T-helper 1 cell treated with Interleukin-12 subunit alpha and Interleukin-12 subunit beta and Interleukin-4 antibody, amounts not matched to agents 30 μg/mL and 1 μg/mL, for 36 hours (primary cell): ENCODE data around the gene ABCG1.
A peak's percentile ranks its signal among the peaks of the same experiment; 100 is the strongest.

ENCODE experiments used
- H3K27ac Mint-ChIP-seq: one replicate; pipeline ENCODE4 v1.8.0; 2021; ENCODE audit warnings: mild to moderate bottlenecking, mixed read lengths
- H3K27me3 Mint-ChIP-seq: one replicate; pipeline ENCODE4 v1.8.0; 2021; ENCODE audit warnings: low read depth, mixed read lengths
- H3K36me3 Mint-ChIP-seq: one replicate; pipeline ENCODE4 v1.8.0; 2021; ENCODE audit warnings: low read depth, mixed read lengths
- H3K4me1 Mint-ChIP-seq: one replicate; pipeline ENCODE4 v1.8.0; 2021; ENCODE audit warnings: low read depth, mixed read lengths
- H3K4me3 Mint-ChIP-seq: one replicate; pipeline ENCODE4 v1.8.0; 2021; ENCODE audit warnings: mild to moderate bottlenecking, moderate library complexity, mixed read lengths
- H3K9me3 Mint-ChIP-seq: one replicate; pipeline ENCODE4 v1.8.0; 2021; ENCODE audit warnings: mixed read lengths

The ABCG1 gene

DNA sequence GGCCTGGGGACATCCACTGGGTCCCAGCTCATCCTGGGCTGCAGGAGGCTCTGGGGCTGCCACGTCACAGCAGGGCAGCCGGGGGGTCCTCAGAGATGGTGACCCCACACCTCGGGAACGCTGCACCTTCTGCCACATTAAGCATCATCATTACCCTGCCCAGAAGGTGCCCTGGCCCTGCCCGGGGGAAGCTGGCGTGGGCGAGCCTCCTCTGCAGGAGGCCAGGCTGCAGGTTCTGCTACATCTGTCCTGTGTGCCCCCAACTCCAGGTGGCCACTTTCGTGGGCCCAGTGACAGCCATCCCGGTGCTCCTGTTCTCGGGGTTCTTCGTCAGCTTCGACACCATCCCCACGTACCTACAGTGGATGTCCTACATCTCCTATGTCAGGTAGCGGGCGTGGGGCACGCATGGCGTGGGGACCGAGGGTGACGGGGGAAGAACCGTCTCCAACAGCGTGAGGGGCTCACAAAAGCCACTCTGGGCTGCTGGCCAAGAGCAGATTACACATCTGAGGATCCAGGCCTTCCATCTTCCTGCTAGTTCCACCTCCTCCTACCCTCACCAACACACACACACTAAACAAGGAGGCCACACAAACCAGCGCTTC lies 75.4 kb downstream of the ABCG1 start:
- no peak overlapping the region for H3K27ac Mint-ChIP-seq
- H3K4me3 Mint-ChIP-seq, result no peak overlapping the region
- H3K9me3 Mint-ChIP-seq, result no peaks in the 10 kb centered on the region
- peaks cover 4% of the 10 kb centered on the region for H3K4me1 Mint-ChIP-seq
- no peaks in the 10 kb centered on the region for H3K27me3 Mint-ChIP-seq
- peaks cover 14% of the 10 kb centered on the region for H3K36me3 Mint-ChIP-seq

DNA sequence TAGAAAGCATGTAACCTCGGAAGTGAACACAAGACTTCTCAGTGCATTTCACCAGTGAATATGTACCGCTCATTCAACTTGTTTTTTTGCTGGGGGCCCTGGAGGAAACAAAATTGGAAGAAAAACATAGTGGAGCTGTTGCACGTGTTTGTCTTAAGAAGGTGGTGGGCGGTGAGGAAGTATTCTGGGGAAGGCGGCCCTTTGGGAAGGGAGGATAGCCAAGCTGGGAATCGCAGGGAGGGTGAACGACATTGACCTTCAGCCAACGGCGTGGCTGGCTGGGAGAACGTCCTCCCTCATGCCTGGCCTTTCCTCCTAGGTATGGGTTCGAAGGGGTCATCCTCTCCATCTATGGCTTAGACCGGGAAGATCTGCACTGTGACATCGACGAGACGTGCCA lies 76.9 kb downstream of the ABCG1 start:
- Mint-ChIP-seq H3K4me1 (peaks cover 5% of the 10 kb centered on the region), H3K9me3 (no peaks in the 10 kb centered on the region), H3K27ac (no peak overlapping the region), H3K4me3 (no peak overlapping the region), H3K27me3 (no peaks in the 10 kb centered on the region), H3K36me3 (peaks cover 14% of the 10 kb centered on the region)

DNA sequence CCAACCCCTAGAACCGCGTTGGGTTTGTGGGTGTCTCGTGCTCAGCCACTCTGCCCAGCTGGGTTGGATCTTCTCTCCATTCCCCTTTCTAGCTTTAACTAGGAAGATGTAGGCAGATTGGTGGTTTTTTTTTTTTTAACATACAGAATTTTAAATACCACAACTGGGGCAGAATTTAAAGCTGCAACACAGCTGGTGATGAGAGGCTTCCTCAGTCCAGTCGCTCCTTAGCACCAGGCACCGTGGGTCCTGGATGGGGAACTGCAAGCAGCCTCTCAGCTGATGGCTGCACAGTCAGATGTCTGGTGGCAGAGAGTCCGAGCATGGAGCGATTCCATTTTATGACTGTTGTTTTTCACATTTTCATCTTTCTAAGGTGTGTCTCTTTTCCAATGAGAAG lies 77.6 kb downstream of the ABCG1 start:
- Mint-ChIP-seq H3K9me3 (no peaks in the 10 kb centered on the region), H3K4me1 (peaks cover 5% of the 10 kb centered on the region), H3K27me3 (no peaks in the 10 kb centered on the region), H3K36me3 (peaks cover 14% of the 10 kb centered on the region), H3K27ac (no peak overlapping the region), H3K4me3 (no peak overlapping the region)

DNA sequence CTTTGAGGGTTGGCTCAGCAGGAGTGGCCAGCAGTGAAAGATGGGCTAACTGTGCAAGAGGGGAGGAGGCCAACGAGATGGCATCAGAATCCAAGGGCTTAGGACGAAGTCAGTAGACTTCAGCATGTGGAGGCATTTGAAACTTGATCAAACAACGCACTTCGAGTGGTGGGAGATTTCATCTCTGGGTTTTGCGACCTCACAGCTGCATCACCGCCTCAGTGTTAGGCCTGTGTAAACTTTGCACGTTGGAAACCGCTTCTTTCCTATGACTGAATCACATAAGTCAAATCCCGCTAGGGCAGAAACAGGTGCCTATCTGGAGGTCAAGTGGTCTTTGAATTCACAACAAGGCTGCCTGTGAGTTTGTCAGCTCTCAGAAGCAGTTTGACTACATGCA lies 78.4 kb downstream of the ABCG1 start:
- Mint-ChIP-seq H3K27me3 (no peaks in the 10 kb centered on the region), H3K4me1 (peaks cover 5% of the 10 kb centered on the region), H3K36me3 (peaks cover 14% of the 10 kb centered on the region), H3K27ac (no peak overlapping the region), H3K9me3 (no peaks in the 10 kb centered on the region), H3K4me3 (no peak overlapping the region)

DNA sequence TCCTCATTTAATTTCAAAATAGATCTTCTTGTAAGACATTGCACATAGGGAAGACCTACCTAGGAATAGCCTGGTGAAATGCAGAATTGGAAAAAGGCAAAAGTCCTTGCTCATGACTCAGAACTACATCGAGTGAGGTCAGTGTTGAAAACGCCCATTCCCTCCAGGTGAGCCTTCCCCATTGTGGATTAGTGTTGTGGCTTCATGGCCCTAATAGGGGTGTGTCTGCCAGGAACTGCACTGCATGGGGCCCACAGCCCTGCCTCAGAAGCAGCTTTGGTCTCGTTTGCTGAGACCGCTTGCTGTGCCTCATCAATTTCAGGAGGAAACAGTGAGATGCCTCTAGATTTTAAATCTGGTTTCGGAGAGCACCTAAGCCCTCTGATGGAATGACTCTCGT lies 79.3 kb downstream of the ABCG1 start:
- Mint-ChIP-seq H3K4me3 (no peak overlapping the region), H3K27ac (no peak overlapping the region), H3K36me3 (peaks cover 14% of the 10 kb centered on the region), H3K4me1 (peaks cover 5% of the 10 kb centered on the region), H3K9me3 (no peaks in the 10 kb centered on the region), H3K27me3 (no peaks in the 10 kb centered on the region)

DNA sequence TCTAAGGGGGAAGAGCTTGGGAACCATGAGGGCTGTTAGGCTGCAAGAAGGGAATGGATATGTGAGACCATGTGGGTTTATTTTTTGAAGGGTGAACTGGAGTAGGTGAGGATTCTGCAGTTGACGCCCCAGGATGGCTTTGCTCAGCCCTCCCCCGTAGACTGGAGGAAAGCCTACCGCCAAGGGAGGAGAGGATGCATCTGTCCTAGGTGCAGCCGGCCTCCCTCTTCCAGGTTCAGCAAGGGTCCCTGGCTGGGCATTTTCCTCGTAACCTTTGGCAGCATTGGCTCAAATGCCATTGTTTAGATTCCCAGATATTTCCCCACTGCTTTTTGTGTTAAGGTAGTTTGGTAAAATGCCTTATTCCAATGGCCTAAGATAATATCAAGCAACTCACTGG lies 79.7 kb downstream of the ABCG1 start:
- H3K9me3 Mint-ChIP-seq, result no peaks in the 10 kb centered on the region
- peaks cover 14% of the 10 kb centered on the region for H3K36me3 Mint-ChIP-seq
- H3K27ac Mint-ChIP-seq, result no peak overlapping the region
- no peaks in the 10 kb centered on the region for H3K27me3 Mint-ChIP-seq
- H3K4me1 Mint-ChIP-seq, result peaks cover 5% of the 10 kb centered on the region
- H3K4me3 Mint-ChIP-seq, result no peak overlapping the region

DNA sequence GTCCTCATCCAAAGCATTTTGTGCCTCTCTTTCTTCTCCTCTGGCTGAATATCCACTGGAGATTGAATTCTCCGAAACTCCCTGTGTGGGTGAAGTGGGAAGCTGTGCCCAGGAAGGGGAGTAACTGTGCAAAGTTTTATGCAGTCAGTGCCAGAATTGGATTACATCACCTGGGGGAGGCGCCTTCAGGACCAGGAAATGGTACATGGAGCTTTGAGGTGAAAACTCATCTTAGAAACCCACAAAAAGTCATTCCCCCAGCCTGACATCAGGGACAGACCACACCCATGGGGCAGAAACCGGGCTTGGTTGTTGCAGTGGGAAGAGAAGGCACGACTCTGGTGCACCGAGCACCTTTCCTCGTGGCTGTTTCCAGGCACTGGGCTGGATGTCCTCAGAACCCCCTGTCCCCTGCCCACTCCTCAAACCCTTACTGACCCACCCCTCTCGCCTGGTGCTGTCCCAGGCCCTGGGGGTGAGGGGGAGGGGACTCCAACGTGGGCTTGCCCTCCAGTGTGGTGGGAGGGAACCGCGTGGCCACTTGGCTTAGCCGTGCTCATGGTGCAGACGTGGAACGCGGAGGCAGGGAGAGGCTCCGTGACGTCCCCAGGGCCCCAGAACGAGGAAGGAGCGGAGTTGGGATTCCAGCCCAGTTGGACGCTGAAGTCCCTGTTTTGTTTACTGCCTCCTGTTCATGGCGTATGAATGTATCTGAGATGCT lies 80.5 kb downstream of the ABCG1 start:
- Mint-ChIP-seq H3K27ac (peak overlapping the region; percentile 20), H3K27me3 (no peaks in the 10 kb centered on the region), H3K9me3 (no peaks in the 10 kb centered on the region), H3K36me3 (peaks cover 14% of the 10 kb centered on the region), H3K4me3 (no peak overlapping the region), H3K4me1 (peaks cover 5% of the 10 kb centered on the region)

DNA sequence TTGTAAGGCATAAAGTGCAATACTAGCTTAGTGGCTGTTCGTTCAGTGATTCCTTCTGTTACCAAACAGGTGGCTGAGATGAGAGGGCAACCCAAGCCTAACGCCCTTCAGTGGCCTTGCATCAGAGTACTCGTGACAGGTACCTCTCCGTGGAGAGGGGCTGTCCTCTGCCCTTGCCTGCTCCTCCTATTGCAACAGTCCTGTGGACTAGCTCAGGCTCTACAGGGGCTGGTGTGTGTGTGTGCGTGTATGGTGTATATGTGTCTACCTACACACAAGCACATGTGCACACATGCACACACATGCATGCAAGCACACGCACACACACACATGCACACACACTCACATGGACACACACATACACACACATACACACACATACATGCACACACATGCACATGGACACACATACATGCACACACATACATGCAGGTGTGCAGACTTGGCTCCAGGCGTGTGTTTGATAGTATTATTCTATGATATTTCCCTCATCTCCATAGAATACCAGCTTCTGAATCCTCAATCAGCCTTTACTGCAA lies 81.2 kb downstream of the ABCG1 start:
- H3K27me3 Mint-ChIP-seq, result no peaks in the 10 kb centered on the region
- peaks cover 10% of the 10 kb centered on the region for H3K36me3 Mint-ChIP-seq
- no peak overlapping the region for H3K27ac Mint-ChIP-seq
- no peaks in the 10 kb centered on the region for H3K9me3 Mint-ChIP-seq
- no peak overlapping the region for H3K4me3 Mint-ChIP-seq
- peaks cover 5% of the 10 kb centered on the region for H3K4me1 Mint-ChIP-seq

DNA sequence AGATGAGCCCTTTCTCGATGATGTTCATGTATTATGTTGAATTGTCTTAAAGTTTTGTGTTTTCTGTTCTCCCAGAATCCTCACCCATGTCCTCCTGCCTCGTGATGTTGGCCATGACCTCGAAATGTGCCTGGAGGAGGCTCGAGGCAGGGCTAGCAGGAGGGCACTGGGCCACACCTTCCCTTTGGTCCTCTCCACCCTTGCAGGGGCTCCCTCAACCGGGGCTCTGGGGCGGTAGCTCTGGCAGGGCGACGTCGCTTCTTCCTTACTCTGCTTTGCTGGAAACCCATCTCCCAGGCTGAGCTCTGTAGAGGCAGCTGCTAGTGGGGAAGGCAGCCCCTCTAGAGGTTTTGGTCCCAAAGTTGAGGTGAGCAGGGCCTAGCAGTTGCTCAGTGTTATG lies 82.0 kb downstream of the ABCG1 start:
- Mint-ChIP-seq H3K27me3 (no peaks in the 10 kb centered on the region), H3K4me1 (peaks cover 5% of the 10 kb centered on the region), H3K4me3 (no peak overlapping the region), H3K36me3 (peaks cover 4% of the 10 kb centered on the region), H3K27ac (no peak overlapping the region), H3K9me3 (no peaks in the 10 kb centered on the region)

DNA sequence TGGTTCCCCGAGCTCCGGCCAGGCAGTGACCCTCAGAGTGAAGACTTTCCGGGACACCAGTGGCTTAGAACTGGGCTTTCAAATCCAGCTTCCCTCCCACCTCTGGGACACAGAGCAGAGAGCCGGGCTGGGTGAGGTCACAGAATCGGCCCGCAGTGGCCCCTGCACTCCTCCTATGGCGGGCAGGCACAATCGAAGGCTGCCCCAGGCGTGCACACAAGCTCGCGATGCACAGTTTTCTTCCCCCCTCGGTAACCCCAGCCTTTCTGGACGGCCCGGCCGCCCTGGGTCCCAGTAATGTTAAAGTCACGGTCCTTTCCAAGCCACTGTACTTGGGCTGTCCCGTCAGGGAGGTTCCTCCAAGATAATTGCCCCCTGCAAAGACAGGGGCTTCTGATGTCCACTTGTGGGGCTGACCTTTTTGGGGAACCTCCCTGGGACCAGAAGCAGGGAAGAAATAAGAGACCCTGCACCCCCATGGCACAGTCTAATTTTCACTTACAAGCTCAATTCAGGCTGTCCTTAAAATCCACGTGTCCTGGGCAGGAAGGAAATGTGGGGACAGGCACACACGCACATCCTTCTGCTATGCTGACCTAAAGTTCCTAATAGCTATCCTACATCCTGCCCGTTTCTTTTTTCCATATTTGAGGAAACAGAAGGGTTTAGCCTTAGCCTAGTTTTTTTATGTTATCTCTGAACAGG lies 82.6 kb downstream of the ABCG1 start:
- no peaks in the 10 kb centered on the region for H3K9me3 Mint-ChIP-seq
- H3K27ac Mint-ChIP-seq, result no peak overlapping the region
- H3K4me1 Mint-ChIP-seq, result peaks cover 6% of the 10 kb centered on the region
- peaks cover 2% of the 10 kb centered on the region for H3K27me3 Mint-ChIP-seq
- peaks cover 4% of the 10 kb centered on the region for H3K36me3 Mint-ChIP-seq
- no peak overlapping the region for H3K4me3 Mint-ChIP-seq

DNA sequence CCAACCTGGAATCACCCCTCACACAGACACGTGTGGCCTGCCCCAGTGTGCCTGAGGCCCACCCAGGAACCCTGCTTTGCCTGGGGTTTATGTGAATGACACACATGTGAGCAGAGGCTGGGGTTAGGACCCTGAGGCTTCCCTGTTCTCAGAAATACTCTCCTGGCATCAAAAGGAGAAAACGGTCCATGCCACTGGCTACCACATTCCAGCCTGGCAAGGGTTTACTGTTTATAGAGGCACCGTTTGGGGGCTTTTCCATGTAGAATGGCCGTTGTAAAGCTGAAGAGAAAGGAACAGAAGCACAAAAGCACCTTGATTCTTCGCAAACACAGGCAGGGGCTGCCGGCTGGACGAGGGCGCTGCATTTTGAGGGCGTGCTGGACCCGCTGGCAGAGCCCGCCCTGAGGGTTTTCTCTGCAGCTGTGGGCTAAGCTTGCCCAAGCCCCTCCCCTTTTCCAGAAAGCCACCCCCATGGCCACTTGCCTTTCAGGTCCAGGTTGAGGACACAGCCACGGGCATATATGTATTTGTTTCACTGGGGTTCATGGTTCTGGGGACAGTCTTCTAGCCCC lies 83.2 kb downstream of the ABCG1 start:
- H3K27ac Mint-ChIP-seq, result no peak overlapping the region
- no peaks in the 10 kb centered on the region for H3K9me3 Mint-ChIP-seq
- H3K27me3 Mint-ChIP-seq, result peaks cover 7% of the 10 kb centered on the region
- H3K4me3 Mint-ChIP-seq, result no peak overlapping the region
- H3K36me3 Mint-ChIP-seq, result peaks cover 3% of the 10 kb centered on the region
- H3K4me1 Mint-ChIP-seq, result peaks cover 7% of the 10 kb centered on the region

DNA sequence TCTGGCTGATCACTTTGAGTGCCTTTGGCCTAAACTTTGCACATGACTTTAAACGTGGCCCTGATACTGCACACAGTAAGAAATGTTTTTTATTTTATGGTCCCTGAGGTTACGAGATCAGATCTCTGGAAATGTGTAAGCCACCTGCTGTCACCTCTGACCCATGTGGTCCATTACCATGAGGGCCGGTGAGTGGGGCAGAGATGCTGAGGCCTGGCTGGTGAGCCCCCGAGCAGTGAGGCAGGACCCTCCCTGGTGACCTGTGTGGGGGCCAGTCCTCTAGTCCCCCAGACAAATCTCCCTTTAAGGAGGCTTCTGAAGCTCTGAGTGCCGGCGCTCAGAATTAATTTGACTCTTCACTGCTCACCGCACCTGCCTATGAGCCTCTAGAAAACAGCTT lies 83.9 kb downstream of the ABCG1 start:
- Mint-ChIP-seq H3K9me3 (no peaks in the 10 kb centered on the region), H3K27ac (no peak overlapping the region), H3K4me1 (peaks cover 7% of the 10 kb centered on the region), H3K4me3 (no peak overlapping the region), H3K36me3 (peaks cover under 1% of the 10 kb centered on the region), H3K27me3 (peaks cover 7% of the 10 kb centered on the region)

DNA sequence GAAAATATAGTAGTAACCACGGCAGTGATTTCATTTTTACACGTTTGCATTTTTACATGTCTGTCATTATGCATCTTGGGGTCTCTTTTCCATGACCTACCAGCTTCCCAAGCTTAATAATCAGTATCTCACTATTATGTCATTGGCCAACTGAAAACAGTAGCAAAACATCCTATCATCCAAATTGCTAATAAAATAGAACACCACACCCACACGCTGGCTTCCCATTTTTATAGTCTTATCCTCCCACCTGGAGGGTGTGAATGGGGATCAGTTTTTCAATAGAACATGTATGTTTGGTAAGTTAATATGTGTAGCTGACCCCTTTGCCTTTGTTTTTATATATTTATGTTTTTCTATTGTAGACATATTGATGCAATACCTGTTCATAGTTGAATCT lies 84.5 kb downstream of the ABCG1 start:
- no peaks in the 10 kb centered on the region for H3K9me3 Mint-ChIP-seq
- no peak overlapping the region for H3K4me3 Mint-ChIP-seq
- peaks cover 7% of the 10 kb centered on the region for H3K27me3 Mint-ChIP-seq
- peaks cover 7% of the 10 kb centered on the region for H3K4me1 Mint-ChIP-seq
- H3K36me3 Mint-ChIP-seq, result no peaks in the 10 kb centered on the region
- no peak overlapping the region for H3K27ac Mint-ChIP-seq

DNA sequence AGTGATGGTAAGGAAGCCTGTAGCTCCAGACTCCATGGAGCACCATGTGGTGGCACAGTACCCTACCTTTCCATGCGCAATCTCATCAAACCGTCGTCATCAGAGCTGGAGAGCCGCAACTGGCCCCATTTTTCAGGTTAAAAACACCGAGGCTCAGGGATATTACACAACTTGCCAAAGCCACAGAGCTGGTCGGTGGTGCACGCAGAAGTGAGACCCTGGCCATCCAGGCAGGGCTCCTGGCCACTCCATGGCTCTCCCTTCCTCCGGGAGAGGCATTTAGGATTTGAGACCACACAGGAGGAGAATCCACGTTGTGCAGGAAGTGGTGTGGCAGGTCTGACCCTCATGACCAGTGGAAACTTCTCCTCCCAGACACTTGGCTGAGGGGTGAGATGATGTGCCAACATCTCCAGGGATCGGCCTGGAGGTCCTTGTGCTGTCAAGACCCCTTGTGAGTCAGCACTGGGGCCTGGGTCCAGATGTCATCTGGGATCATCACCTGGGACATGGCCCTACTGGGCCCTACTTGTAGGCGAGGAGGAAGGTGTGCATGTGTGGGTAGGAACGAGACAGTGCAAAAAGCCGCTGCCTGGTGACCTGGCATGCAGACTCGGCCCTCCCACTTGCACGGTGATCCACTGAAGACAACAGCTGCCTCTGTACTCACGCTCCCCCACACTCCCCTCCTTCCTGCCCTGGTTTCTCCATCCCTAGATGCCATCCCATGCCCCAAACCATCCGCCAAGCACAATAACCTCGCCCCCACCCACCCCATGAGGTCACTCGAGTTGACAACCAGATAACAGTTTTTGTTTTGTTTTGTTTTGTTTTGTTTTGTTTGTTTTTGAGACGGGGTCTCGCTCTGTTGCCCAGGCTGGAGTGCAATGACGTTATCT lies 85.9 kb downstream of the ABCG1 start:
- no peak overlapping the region for H3K27ac Mint-ChIP-seq
- H3K9me3 Mint-ChIP-seq, result no peaks in the 10 kb centered on the region
- H3K27me3 Mint-ChIP-seq, result peaks cover 7% of the 10 kb centered on the region
- peaks cover 6% of the 10 kb centered on the region for H3K4me1 Mint-ChIP-seq
- no peak overlapping the region for H3K4me3 Mint-ChIP-seq
- H3K36me3 Mint-ChIP-seq, result no peaks in the 10 kb centered on the region
